Stimulated activated CD8-positive, alpha-beta memory T cell treated with anti-CD3 and anti-CD28 coated beads, Interleukin-7, amount 100 ng/mL, for 1 hour (primary cell): ENCODE data around the gene OXCT2.

Source experiments
- DNase-seq, 2 donors: peaks; one replicate each; pipeline ENCODE4 v3.0.0-alpha.2; 2020; ENCODE audit warnings: low read depth in 2 of 2

Gene OXCT2

GRCh38 chr1:39762550-39763540 lies 8.3 kb downstream of the OXCT2 start:
- no peak for DNase-seq

GRCh38 chr1:39761557-39762260 lies 9.4 kb downstream of the OXCT2 start:
- no peak for DNase-seq

GRCh38 chr1:39761016-39761415 lies 10.1 kb downstream of the OXCT2 start:
- no peak for DNase-seq

- DNase-seq = no peak
Measured at GRCh38 chr1:39760074-39761008, 10.8 kb downstream of the OXCT2 start.

GRCh38 chr1:39759436-39759726 lies 11.8 kb downstream of the OXCT2 start:
- DNase-seq = no peak

GRCh38 chr1:39758556-39759435 lies 12.4 kb downstream of the OXCT2 start:
- DNase-seq = no peak

GRCh38 chr1:39757501-39757900 lies 13.6 kb downstream of the OXCT2 start:
- no peak for DNase-seq

- DNase-seq = no peak
Measured at GRCh38 chr1:39755965-39756659, 15.0 kb downstream of the OXCT2 start.

GRCh38 chr1:39754906-39755504 lies 16.1 kb downstream of the OXCT2 start:
- DNase-seq = no peak

GRCh38 chr1:39754026-39754570 lies 17.1 kb downstream of the OXCT2 start:
- DNase-seq = no peak

GRCh38 chr1:39753132-39754025 lies 17.8 kb downstream of the OXCT2 start:
- DNase-seq = no peak

GRCh38 chr1:39752703-39753102 lies 18.4 kb downstream of the OXCT2 start:
- no peak for DNase-seq

- DNase-seq = no peak
Measured at GRCh38 chr1:39751595-39751994, 19.6 kb downstream of the OXCT2 start.

- DNase-seq = no peak
Measured at GRCh38 chr1:39745016-39745670, 26.0 kb downstream of the OXCT2 start.

GRCh38 chr1:39738622-39739366 lies 32.4 kb downstream of the OXCT2 start, which contains the start of gene PPIE:
TSS of gene PPIE (plus strand) at chr1:39738882. CDS start at chr1:39738901, 19 bp downstream.
- DNase-seq = peak; percentile 86 to 89

GRCh38 chr1:39737546-39738169 lies 33.5 kb downstream of the OXCT2 start:
- no peak for DNase-seq

GRCh38 chr1:39735731-39736130 lies 35.4 kb downstream of the OXCT2 start:
- no peak for DNase-seq
